ENCODE data around the gene SH3GL3.

GRCh38 chr15:83504365-83504764, 57.2 kb downstream of the SH3GL3 start:
- no peak for TF ChIP-seq POLR2AphosphoS5 (IDR thresholded peaks at IDR 0.05; ENCODE audit: low read depth, low read length)
- no peak for TF ChIP-seq TAF1 (IDR thresholded peaks at IDR 0.05; ENCODE audit: borderline replicate concordance, low read depth, low read length)

Data from SK-N-SH (cell line).